ENCODE measurements around the gene DPF3. TPM values are rescaled to one million over a fixed set of nuclear protein-coding genes. Genes with fewer than 3 reads are reported as not detected.

The DPF3 gene
- total RNA-seq, 3 donors from 2014 or later (not counting 1 experiment from before 2014, with no cell fraction given): 1.4 to 1.8 (median 1.4) TPM

DNA sequence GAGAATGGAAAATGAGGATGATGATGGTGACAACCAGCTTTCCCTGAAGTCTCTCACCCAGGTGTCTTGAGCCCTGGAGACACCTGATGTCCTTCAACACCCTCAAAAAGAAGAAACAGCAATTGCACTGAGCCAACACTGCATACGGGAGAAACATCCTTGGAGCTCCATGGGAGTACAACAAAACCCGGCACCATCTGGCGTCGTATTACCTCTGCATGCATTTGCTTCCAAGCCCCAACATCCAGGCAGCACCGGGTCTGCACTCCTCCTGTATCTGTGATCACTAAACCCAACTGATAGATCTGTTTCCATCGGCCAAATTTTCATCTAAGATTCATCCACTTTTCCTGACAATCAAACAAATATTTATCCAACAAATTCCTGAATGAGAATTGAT, 249.9 kb downstream of the DPF3 start:
- no peaks in the 10 kb centered on the region for H3K36me3 ChIP-seq (ENCODE audit: control insufficient read depth, insufficient read depth, low read length)
- no peaks in the 10 kb centered on the region for H3K4me1 Mint-ChIP-seq
- ATAC-seq: no peak
- WGBS (ENCODE audit: insufficient coverage): 94% methylated on average over 6 of the region's 6 CpGs
- H3K9me3 ChIP-seq (ENCODE audit: control insufficient read depth, insufficient read depth, low read length): peaks cover 7% of the 10 kb centered on the region
- no peak for DNase-seq
- no peaks in the 10 kb centered on the region for H3K4me1 ChIP-seq (ENCODE audit: control insufficient read depth, insufficient read depth, low read length)
- H3K27ac Mint-ChIP-seq: no peak overlapping the region
- H3K9me3 Mint-ChIP-seq: no peaks in the 10 kb centered on the region
- no peak overlapping the region for H3K4me3 ChIP-seq (ENCODE audit: low read length)
- H3K36me3 Mint-ChIP-seq: no peaks in the 10 kb centered on the region
- TF ChIP-seq, protein P1, sequence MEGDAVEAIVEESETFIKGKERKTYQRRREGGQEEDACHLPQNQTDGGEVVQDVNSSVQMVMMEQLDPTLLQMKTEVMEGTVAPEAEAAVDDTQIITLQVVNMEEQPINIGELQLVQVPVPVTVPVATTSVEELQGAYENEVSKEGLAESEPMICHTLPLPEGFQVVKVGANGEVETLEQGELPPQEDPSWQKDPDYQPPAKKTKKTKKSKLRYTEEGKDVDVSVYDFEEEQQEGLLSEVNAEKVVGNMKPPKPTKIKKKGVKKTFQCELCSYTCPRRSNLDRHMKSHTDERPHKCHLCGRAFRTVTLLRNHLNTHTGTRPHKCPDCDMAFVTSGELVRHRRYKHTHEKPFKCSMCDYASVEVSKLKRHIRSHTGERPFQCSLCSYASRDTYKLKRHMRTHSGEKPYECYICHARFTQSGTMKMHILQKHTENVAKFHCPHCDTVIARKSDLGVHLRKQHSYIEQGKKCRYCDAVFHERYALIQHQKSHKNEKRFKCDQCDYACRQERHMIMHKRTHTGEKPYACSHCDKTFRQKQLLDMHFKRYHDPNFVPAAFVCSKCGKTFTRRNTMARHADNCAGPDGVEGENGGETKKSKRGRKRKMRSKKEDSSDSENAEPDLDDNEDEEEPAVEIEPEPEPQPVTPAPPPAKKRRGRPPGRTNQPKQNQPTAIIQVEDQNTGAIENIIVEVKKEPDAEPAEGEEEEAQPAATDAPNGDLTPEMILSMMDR (IDR thresholded peaks at IDR 0.05): no peak
- intact Hi-C loops (cut with micrococcal nuclease): no loop called here
- H3K27me3 Mint-ChIP-seq (ENCODE audit: low read depth in 2 of 2): peaks cover 15 to 22% of the 10 kb centered on the region in 2 donors
- no peak overlapping the region for H3K4me3 Mint-ChIP-seq
- H3K27me3 ChIP-seq (ENCODE audit: control insufficient read depth, insufficient read depth, low read length): no peaks in the 10 kb centered on the region
- no peak overlapping the region for H3K27ac ChIP-seq (ENCODE audit: low read length)

DNA sequence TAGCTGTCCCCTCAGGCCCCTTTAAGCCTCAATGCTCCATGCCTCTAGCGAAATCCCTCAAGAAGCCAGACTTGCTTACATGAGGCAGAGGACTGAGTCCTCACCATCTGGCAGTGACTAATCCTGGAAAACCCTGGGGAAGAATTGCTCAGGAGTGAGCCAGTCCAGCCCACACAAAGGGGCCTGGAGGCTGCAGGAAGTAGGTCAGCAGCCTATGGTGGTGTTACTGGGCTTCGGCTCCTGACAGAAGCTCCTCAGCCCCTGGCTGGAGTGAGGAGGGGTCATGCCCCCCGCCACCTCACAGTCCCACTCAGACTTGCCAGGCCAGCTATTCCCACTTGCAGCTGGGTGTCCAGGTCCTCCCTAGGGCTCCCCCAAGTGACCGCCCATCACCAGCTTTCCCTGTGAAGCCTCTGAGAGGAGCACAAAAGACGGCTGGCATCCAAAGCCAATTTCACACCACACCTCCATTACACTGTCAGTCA, 250.5 kb downstream of the DPF3 start:
- H3K4me1 ChIP-seq (ENCODE audit: control insufficient read depth, insufficient read depth, low read length): no peaks in the 10 kb centered on the region
- 89% methylated on average over 5 of the region's 5 CpGs for WGBS (ENCODE audit: insufficient coverage)
- H3K4me1 Mint-ChIP-seq: no peaks in the 10 kb centered on the region
- intact Hi-C loops (cut with micrococcal nuclease): no loop called here
- H3K27me3 ChIP-seq (ENCODE audit: control insufficient read depth, insufficient read depth, low read length): no peaks in the 10 kb centered on the region
- H3K27ac Mint-ChIP-seq: no peak overlapping the region
- no peak overlapping the region for H3K27ac ChIP-seq (ENCODE audit: low read length)
- no peaks in the 10 kb centered on the region for H3K36me3 Mint-ChIP-seq
- no peak for ATAC-seq
- TF ChIP-seq, protein P1 (IDR thresholded peaks at IDR 0.05): no peak
- H3K4me3 ChIP-seq (ENCODE audit: low read length): no peak overlapping the region
- no peaks in the 10 kb centered on the region for H3K36me3 ChIP-seq (ENCODE audit: control insufficient read depth, insufficient read depth, low read length)
- no peak for DNase-seq
- no peaks in the 10 kb centered on the region for H3K9me3 Mint-ChIP-seq
- no peak overlapping the region for H3K4me3 Mint-ChIP-seq
- peaks cover 15 to 22% of the 10 kb centered on the region in 2 donors for H3K27me3 Mint-ChIP-seq (ENCODE audit: low read depth in 2 of 2)
- H3K9me3 ChIP-seq (ENCODE audit: control insufficient read depth, insufficient read depth, low read length): peaks cover 7% of the 10 kb centered on the region

DNA sequence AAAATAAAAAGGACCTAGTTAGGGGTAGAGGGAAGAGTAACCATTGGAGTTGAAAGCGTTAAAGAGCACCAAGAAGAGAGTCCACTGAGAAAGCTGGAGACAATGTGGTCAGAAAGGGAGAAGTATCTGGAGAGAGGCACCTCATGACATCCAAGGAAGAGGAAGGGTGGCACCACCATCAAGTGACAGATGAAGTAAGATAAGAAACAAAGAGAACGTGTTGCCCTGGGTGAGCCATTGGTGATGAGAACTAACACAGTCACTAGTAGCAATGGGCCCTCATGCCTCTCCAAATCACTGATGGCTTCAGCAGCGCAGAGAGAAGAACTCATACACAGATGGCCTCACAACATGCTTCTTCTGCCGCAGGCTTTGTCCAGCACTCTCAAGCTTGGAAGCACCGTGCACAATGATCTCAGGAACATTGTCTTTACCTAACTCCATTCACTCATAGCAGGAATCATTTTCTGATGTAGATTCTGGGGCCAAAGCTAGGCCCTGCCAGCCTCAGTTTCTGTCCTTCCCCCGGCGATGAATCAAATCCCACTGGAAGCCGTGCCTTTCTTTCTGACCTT, 252.9 kb downstream of the DPF3 start:
- Histone ChIP-seq H3K4me3 (ENCODE audit: low read length) (no peak overlapping the region), H3K9me3 (ENCODE audit: control insufficient read depth, insufficient read depth, low read length) (peaks cover 7% of the 10 kb centered on the region), H3K27me3 (ENCODE audit: control insufficient read depth, insufficient read depth, low read length) (no peaks in the 10 kb centered on the region), H3K4me1 (ENCODE audit: control insufficient read depth, insufficient read depth, low read length) (no peaks in the 10 kb centered on the region), H3K27ac (ENCODE audit: low read length) (no peak overlapping the region), H3K36me3 (ENCODE audit: control insufficient read depth, insufficient read depth, low read length) (no peaks in the 10 kb centered on the region)
- 87% methylated on average over 8 of the region's 8 CpGs for WGBS (ENCODE audit: insufficient coverage)
- TF ChIP-seq, protein P1 (IDR thresholded peaks at IDR 0.05): no peak
- Mint-ChIP-seq H3K27me3 (ENCODE audit: low read depth in 2 of 2) (peaks cover 19 to 26% of the 10 kb centered on the region in 2 donors), H3K4me1 (no peaks in the 10 kb centered on the region), H3K9me3 (no peaks in the 10 kb centered on the region), H3K4me3 (no peak overlapping the region), H3K36me3 (no peaks in the 10 kb centered on the region), H3K27ac (no peak overlapping the region)
- DNase-seq: no peak
- intact Hi-C loops (cut with micrococcal nuclease): no loop called here
- no peak for ATAC-seq

DNA sequence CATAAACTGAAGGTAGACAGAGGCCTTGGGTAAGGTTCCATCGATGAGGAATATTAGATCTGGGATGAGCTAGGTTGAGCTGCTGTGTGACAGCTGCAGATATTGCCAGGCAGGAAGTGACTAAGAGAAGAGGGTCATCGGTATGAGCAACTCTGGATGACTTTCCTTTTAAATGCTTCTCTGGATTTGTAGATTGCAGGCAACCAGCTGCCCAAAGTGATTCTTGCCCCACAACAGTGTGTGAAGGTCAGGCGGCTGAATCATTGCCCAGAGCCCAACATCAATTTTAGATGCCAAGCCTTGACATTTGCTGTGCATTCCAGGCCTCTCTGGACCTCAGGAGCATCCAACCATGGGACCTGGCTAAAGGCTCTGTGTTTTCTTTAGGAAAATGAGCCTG, 255.9 kb downstream of the DPF3 start:
- Histone ChIP-seq H3K27me3 (ENCODE audit: control insufficient read depth, insufficient read depth, low read length) (no peaks in the 10 kb centered on the region), H3K9me3 (ENCODE audit: control insufficient read depth, insufficient read depth, low read length) (peaks cover 7% of the 10 kb centered on the region), H3K27ac (ENCODE audit: low read length) (no peak overlapping the region), H3K4me1 (ENCODE audit: control insufficient read depth, insufficient read depth, low read length) (no peaks in the 10 kb centered on the region), H3K36me3 (ENCODE audit: control insufficient read depth, insufficient read depth, low read length) (no peaks in the 10 kb centered on the region), H3K4me3 (ENCODE audit: low read length) (no peak overlapping the region)
- WGBS (ENCODE audit: insufficient coverage): 94% methylated on average over 3 of the region's 3 CpGs
- Mint-ChIP-seq H3K27ac (no peak overlapping the region), H3K4me3 (no peak overlapping the region), H3K36me3 (no peaks in the 10 kb centered on the region), H3K4me1 (no peaks in the 10 kb centered on the region), H3K9me3 (no peaks in the 10 kb centered on the region), H3K27me3 (ENCODE audit: low read depth in 2 of 2) (peaks cover 14 to 45% of the 10 kb centered on the region in 2 donors)
- intact Hi-C loops (cut with micrococcal nuclease): no loop called here
- ATAC-seq: no peak
- TF ChIP-seq, protein P1 (IDR thresholded peaks at IDR 0.05): no peak
- DNase-seq: no peak
